ENCODE results near the gene P2RY6.

Gene P2RY6

GRCh38 chr11:73237471-73238290, 34.5 kb upstream of the P2RY6 start:
- DNase-seq: no peak

- DNase-seq: no peak
Observed at GRCh38 chr11:73239111-73239521, 33.0 kb upstream of the P2RY6 start.

GRCh38 chr11:73239571-73240189, 32.5 kb upstream of the P2RY6 start:
- DNase-seq: no peak

GRCh38 chr11:73240190-73240781, 31.9 kb upstream of the P2RY6 start:
- DNase-seq: no peak

- DNase-seq: no peak
Observed at GRCh38 chr11:73241300-73241699, 30.8 kb upstream of the P2RY6 start.

- DNase-seq: peak; percentile 56 to 63
Observed at GRCh38 chr11:73242251-73243092, 29.7 kb upstream of the P2RY6 start.

GRCh38 chr11:73243093-73243485, 29.0 kb upstream of the P2RY6 start:
- DNase-seq: no peak

GRCh38 chr11:73244589-73245240, 27.4 kb upstream of the P2RY6 start:
- no peak for DNase-seq

GRCh38 chr11:73245461-73245860, 26.7 kb upstream of the P2RY6 start:
- no peak for DNase-seq

- DNase-seq: no peak
Observed at GRCh38 chr11:73246303-73246702, 25.8 kb upstream of the P2RY6 start.

GRCh38 chr11:73248526-73249185, 23.5 kb upstream of the P2RY6 start:
- DNase-seq: no peak

- no peak for DNase-seq
Observed at GRCh38 chr11:73249304-73249703, 22.8 kb upstream of the P2RY6 start.

GRCh38 chr11:73249853-73250783, 22.0 kb upstream of the P2RY6 start:
- no peak for DNase-seq

- DNase-seq: peak in 1 of 2 donors; percentile 7
Observed at GRCh38 chr11:73252577-73253191, 19.5 kb upstream of the P2RY6 start.

- no peak for DNase-seq
Observed at GRCh38 chr11:73257342-73258103, 14.6 kb upstream of the P2RY6 start.

- no peak for DNase-seq
Observed at GRCh38 chr11:73258104-73259035, 13.8 kb upstream of the P2RY6 start.

GRCh38 chr11:73259406-73260126, 12.6 kb upstream of the P2RY6 start:
- DNase-seq: no peak

- DNase-seq: no peak
Observed at GRCh38 chr11:73260127-73260457, 12.0 kb upstream of the P2RY6 start.
